K562 (cell line): ENCODE results near the gene TTC9B. TPM values are rescaled to one million over a fixed set of nuclear protein-coding genes. Genes with fewer than 3 reads are reported as not detected.

Experiments
- ATAC-seq: fragments of 200-7000 bp; cut with Tn5 transposase; 3 replicates; pipeline ENCODE4 v1.9.1; 2020; ENCODE audit warnings: moderate library complexity
- BruUV-seq: library from RNA; stranded (reverse); fragments of 400-500 nt; replicated peaks from 2 replicates; lab custom pipeline; 2021; lab: Mats Ljungman, UMichigan
- CTCF ChIA-PET: fragments of 300-600 bp; formaldehyde crosslinking; extraction: SDS; loops from one replicate; lab custom pipeline; 2021; ENCODE audit warnings: low intra/inter-chr PET ratio; lab: Yijun Ruan, JAX
- POLR2A ChIA-PET: fragments of 300-600, 350-650 bp; sonication (Branson Sonifier 250); formaldehyde crosslinking; extraction: SDS; loops from one replicate; lab custom pipeline; 2021; ENCODE audit warnings: antibody characterized with exemption, inconsistent platforms; lab: Yijun Ruan, JAX
- DNase-seq, 4 experiments: peaks; one replicate each; pipeline versions ENCODE4 v3.0.0 to v3.0.0-alpha.2; 2011 to 2018; ENCODE audit warnings: low spot score in 3 of 4, mixed read lengths in 3 of 4; ENCODE audit errors: extremely low read depth in 1 of 4
- FAIRE-seq: peaks from 2 replicates; lab custom pipeline; 2011; peaks lifted over from hg19 to GRCh38; lab: Jason Lieb, UNC
- H2AFZ ChIP-seq: 2 replicates; pipeline ENCODE4 v1.6.0; 2011; ENCODE audit warnings: low read depth, low read length, control low read depth, inconsistent platforms
- H3K27ac ChIP-seq: fragments of 200-600 bp; 3 replicates; pipeline ENCODE4 v1.8.0; 2011; ENCODE audit warnings: low read depth, mild to moderate bottlenecking, control low read depth, inconsistent platforms, low read length, moderate library complexity, mixed read lengths; ENCODE audit errors: extremely low read depth
- H3K27me3 ChIP-seq, 2 experiments: fragments of 300-600 bp in 1 of 2; 2 replicates in 1 of 2; 3 replicates in 1 of 2; pipeline versions ENCODE4 v1.6.0 to v1.8.0; 2011; ENCODE audit warnings: inconsistent platforms in 2 of 2, low read length in 2 of 2, mild to moderate bottlenecking in 1 of 2, mixed read lengths in 1 of 2, moderate library complexity in 1 of 2; ENCODE audit not compliant: control insufficient read depth in 2 of 2, insufficient read depth in 2 of 2
- H3K36me3 ChIP-seq: fragments of 300-600 bp; 3 replicates; pipeline ENCODE4 v1.8.0; 2011; ENCODE audit warnings: mild to moderate bottlenecking, low read length, inconsistent platforms; ENCODE audit not compliant: control insufficient read depth, insufficient read depth
- H3K4me1 ChIP-seq, 2 experiments: fragments of 200-600 bp in 1 of 2; replicated peaks in 1 of 2; 2 replicates in 1 of 2; 3 replicates in 1 of 2; pipeline versions ENCODE4 v1.5.1 to v1.8.0; 2011; ENCODE audit warnings: inconsistent platforms in 2 of 2, low read length in 2 of 2, mild to moderate bottlenecking in 1 of 2, mixed read lengths in 1 of 2, moderate library complexity in 1 of 2; ENCODE audit not compliant: control insufficient read depth in 2 of 2, insufficient read depth in 2 of 2
- H3K4me2 ChIP-seq: 2 replicates; pipeline ENCODE4 v1.6.1; 2011; ENCODE audit warnings: low read length, control low read depth, inconsistent platforms, mixed read lengths; ENCODE audit not compliant: insufficient read depth
- H3K4me3 ChIP-seq: fragments of 200-600 bp; sonication (generic), shearing (Covaris generic); 2 replicates; pipeline ENCODE4 v1.5.1; 2016; ENCODE audit warnings: control low read depth, inconsistent platforms
- H3K79me2 ChIP-seq: fragments of 200-600 bp; 3 replicates; pipeline ENCODE4 v1.8.0; 2011; ENCODE audit warnings: low read length, inconsistent platforms; ENCODE audit not compliant: control insufficient read depth, insufficient read depth
- H3K9ac ChIP-seq, 2 experiments: 2 replicates each; pipeline versions ENCODE4 v1.6.0 to v1.6.1; 2011; ENCODE audit warnings: low read depth in 2 of 2, low read length in 2 of 2, control low read depth in 1 of 2, inconsistent platforms in 1 of 2, mild to moderate bottlenecking in 1 of 2, mixed read lengths in 1 of 2; ENCODE audit not compliant: insufficient read depth in 1 of 2
- H3K9me1 ChIP-seq: one replicate; pipeline ENCODE4 v1.6.0; 2011; ENCODE audit warnings: inconsistent platforms, mild to moderate bottlenecking, low read length, moderate library complexity; ENCODE audit not compliant: control insufficient read depth, insufficient read depth
- H3K9me3 ChIP-seq: replicated peaks from 2 replicates; pipeline ENCODE4 v1.5.1; 2011; ENCODE audit warnings: low read depth, low read length, inconsistent platforms; ENCODE audit not compliant: control insufficient read depth, insufficient read depth
- H4K20me1 ChIP-seq: replicated peaks from 2 replicates; pipeline ENCODE4 v1.6.1; 2011; ENCODE audit warnings: low read length, inconsistent platforms, mixed read lengths; ENCODE audit not compliant: control insufficient read depth, insufficient read depth
- ELF1 ChIP-seq: fragments of 200-800 bp; sonication (Bioruptor generic); IDR thresholded peaks from 2 replicates; pipeline ENCODE4 v1.6.1; 2016; ENCODE audit warnings: missing genetic modification characterization, missing compliant biosample characterization
- NUFIP1 ChIP-seq: fragments of 450-650 bp; IDR thresholded peaks from 2 replicates; pipeline ENCODE4 v1.6.1; 2018; ENCODE audit not compliant: partially characterized antibody
- ZBTB40 ChIP-seq, 2 experiments: fragments of 450-650 bp in 1 of 2; sonication (generic) in 1 of 2; formaldehyde crosslinking in 1 of 2; IDR thresholded peaks; 2 replicates each; pipeline versions ENCODE4 v1.7.1 to v1.9.0; 2016 to 2022; ENCODE audit warnings: inconsistent platforms in 1 of 2, mild to moderate bottlenecking in 1 of 2, missing genetic modification reagents in 1 of 2
- ZFP30 ChIP-seq: fragments of 250-450 bp; sonication (Bioruptor Pico); IDR thresholded peaks from 2 replicates; pipeline ENCODE4 v1.8.0; 2022; ENCODE audit warnings: moderate library complexity, mild to moderate bottlenecking, inconsistent platforms, borderline replicate concordance
- ZNF347 ChIP-seq: fragments of 450-650 bp; formaldehyde crosslinking; IDR thresholded peaks from 2 replicates; pipeline ENCODE4 v1.4.0; 2020; ENCODE audit warnings: low read depth, mild to moderate bottlenecking, moderate library complexity
- WGBS: fragments of 100-300 bp; shearing (Covaris generic); methylation state at CpG from one replicate; pipeline ENCODE4 v1.1.6; 2016; ENCODE audit warnings: low coverage, mixed read lengths; ENCODE audit not compliant: insufficient coverage; ENCODE audit errors: missing lambda C conversion rate; 5-methylcytosine and 5-hydroxymethylcytosine counted together
- in situ Hi-C: fragments of 300-500 bp; cut with MboI; formaldehyde crosslinking; loops from 4 replicates; pipeline ENCODE4 v1.15.0; 2018; ENCODE audit warnings: inconsistent platforms, mixed read lengths
- intact Hi-C: fragments of 100-400 bp; cut with micrococcal nuclease; formaldehyde crosslinking; loops from 2 replicates; pipeline ENCODE4 v1.14.2; 2022
- polyA plus RNA-seq, 8 experiments: library from polyadenylated mRNA; depleted of rRNA in 4 of 8; stranded (reverse) in 5 of 8; unstranded in 3 of 8; fragments of >200 nt; fragmentation: Nextera tagmentation in 2 of 8; fragmentation: Illumina TruSeq in 1 of 8; extraction: Ambion mirVana in 2 of 8; extraction: Trizol in 1 of 8; gene quantifications; 2 replicates each; pipeline versions ENCODE4 v1.2.1 to v1.2.3, GENCODE V29; 2011 to 2014; ENCODE audit warnings: inconsistent platforms in 1 of 8, missing spikeins in 1 of 8
- total RNA-seq, 7 experiments: library from RNA; depleted of rRNA in 6 of 7; stranded (reverse); fragments of >200 nt in 6 of 7; fragmentation: Illumina TruSeq in 2 of 7; extraction: Trizol in 2 of 7; gene quantifications; 2 replicates each; pipeline versions ENCODE4 v1.2.1 to v1.2.3, GENCODE V29; 2011 to 2021; ENCODE audit warnings: low replicate concordance in 1 of 7

TTC9B gene
- total and polyA plus RNA-seq, 9 of the 15 experiments (the other 6 are each of a cell fraction or from before 2014, with no cell fraction given), result 0.06 to 0.14 TPM; not detected in 7

GRCh38 chr19:40251991-40252390, 33.8 kb upstream of the TTC9B start:
- CTCF ChIA-PET, result no interaction called here
- no peak overlapping the region for H2AFZ ChIP-seq
- peaks cover 27% of the 10 kb centered on the region for H3K79me2 ChIP-seq
- no peaks in the 10 kb centered on the region; the same call in 1 of the 2 replicates for H4K20me1 ChIP-seq
- BruUV-seq, result no TSS peak
- in situ Hi-C loops, result no loop called here
- H3K27me3 ChIP-seq, result no peaks in the 10 kb centered on the region
- peaks cover 0 to 9% of the 10 kb centered on the region in 2 experiments; a peak in 2 of 5 replicates for H3K4me1 ChIP-seq
- intact Hi-C loops, result no loop called here
- H3K4me2 ChIP-seq, result no peak overlapping the region
- peaks cover 85% of the 10 kb centered on the region; the same call in 2 of the 3 replicates for H3K36me3 ChIP-seq
- TF ChIP-seq ZFP30 (CRISPR knock-in tag) (no peak), ZNF347 (CRISPR knock-in tag) (no peak), ELF1 (tag) (no peak)
- no peak overlapping the region for H3K27ac ChIP-seq
- no peaks in the 10 kb centered on the region for H3K9me3 ChIP-seq
- FAIRE-seq (no peak), ATAC-seq (no peak), DNase-seq (no peak)
- no peak overlapping the region for H3K4me3 ChIP-seq
- H3K9ac ChIP-seq, result peak overlapping the region in 1 of 2 experiments; percentile 10; a peak in 2 of 4 replicates
- 63% methylated on average over 3 of the region's 4 CpGs for WGBS
- peaks cover 4% of the 10 kb centered on the region for H3K9me1 ChIP-seq
- POLR2A ChIA-PET, result interaction anchor here (0.7 to 1.5 kb wide), 3 partner anchors 8 to 15 kb away, joined by 3 to 5 read pairs (median 3); no protein-coding TSS in a partner anchor

- ChIA-PET CTCF (no interaction called here), POLR2A (no interaction called here)
- ATAC-seq, result no peak
- H3K9ac ChIP-seq, result no peak overlapping the region
- peaks cover 4% of the 10 kb centered on the region for H3K9me1 ChIP-seq
- peaks cover 0 to 12% of the 10 kb centered on the region in 2 experiments; a peak in 2 of 5 replicates for H3K4me1 ChIP-seq
- no peak overlapping the region for H3K27ac ChIP-seq
- BruUV-seq, result no TSS peak
- H3K4me2 ChIP-seq, result no peak overlapping the region
- H3K9me3 ChIP-seq, result no peaks in the 10 kb centered on the region
- H4K20me1 ChIP-seq, result no peaks in the 10 kb centered on the region; the same call in 1 of the 2 replicates
- H2AFZ ChIP-seq, result no peak overlapping the region
- intact Hi-C loops (no loop called here), in situ Hi-C loops (no loop called here)
- H3K27me3 ChIP-seq, result no peaks in the 10 kb centered on the region
- peak; percentile 95 for TF ChIP-seq ZBTB40 (IDR thresholded peaks at IDR 0.05)
- peak; percentile 86 for TF ChIP-seq ZBTB40 (CRISPR knock-in tag; IDR thresholded peaks at IDR 0.05)
- TF ChIP-seq NUFIP1, result no peak
- FAIRE-seq, result no peak
- peaks cover 31% of the 10 kb centered on the region for H3K79me2 ChIP-seq
- no peak overlapping the region for H3K4me3 ChIP-seq
- no peak for DNase-seq
- peaks cover 81% of the 10 kb centered on the region; the same call in 2 of the 3 replicates for H3K36me3 ChIP-seq
These were observed 33.1 kb upstream of the TTC9B start for GRCh38 chr19:40251244-40251643.
